GM20431 (cell line): Measurements from ENCODE around the gene UBL4A.

ENCODE experiments used
- in situ Hi-C: fragments of 300-500 bp; cut with MseI, MboI; formaldehyde crosslinking; loops from one replicate; pipeline ENCODE4 v1.15.0; 2020; ENCODE audit warnings: low sequenced_read_pairs; ENCODE audit not compliant: unreplicated experiment

UBL4A gene

GRCh38 chrX:154486396-154487207 lies at the start of gene UBL4A:
Gene UBL4A, minus strand, starts transcription at chrX:154486615. Its CDS starts 31 bp downstream, at chrX:154486584.
- in situ Hi-C loops: no loop called here

DNA sequence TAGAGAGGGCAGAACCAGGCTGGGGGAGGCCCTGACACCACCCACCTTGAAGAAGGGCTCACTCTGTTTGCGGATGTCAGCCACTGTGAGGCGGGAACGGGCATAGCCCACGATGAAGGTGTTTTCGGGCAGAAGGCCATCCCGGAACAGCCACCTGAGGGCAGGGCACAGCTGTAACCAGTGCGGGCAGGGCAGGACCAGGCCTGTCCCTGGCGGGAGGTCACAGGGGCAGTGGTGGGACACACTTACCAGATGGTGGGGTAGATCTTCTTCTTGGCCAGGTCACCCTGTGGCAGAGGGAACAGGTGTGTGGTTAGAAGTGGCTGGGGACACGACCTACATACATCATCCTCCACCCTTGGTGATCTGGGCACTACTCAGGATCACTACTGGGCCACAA lies 49.5 kb upstream of the UBL4A start:
- in situ Hi-C loops: no loop called here

- in situ Hi-C loops: no loop called here
These were observed 48.3 kb upstream of the UBL4A start for GRCh38 chrX:154534526-154535322.

GRCh38 chrX:154532690-154533089 lies 46.3 kb upstream of the UBL4A start:
- in situ Hi-C loops: no loop called here

GRCh38 chrX:154531626-154532025 lies 45.2 kb upstream of the UBL4A start:
- in situ Hi-C loops: no loop called here

GRCh38 chrX:154530286-154530685 lies 43.9 kb upstream of the UBL4A start:
- in situ Hi-C loops: no loop called here

GRCh38 chrX:154529206-154529612 lies 42.8 kb upstream of the UBL4A start:
- in situ Hi-C loops: no loop called here

DNA sequence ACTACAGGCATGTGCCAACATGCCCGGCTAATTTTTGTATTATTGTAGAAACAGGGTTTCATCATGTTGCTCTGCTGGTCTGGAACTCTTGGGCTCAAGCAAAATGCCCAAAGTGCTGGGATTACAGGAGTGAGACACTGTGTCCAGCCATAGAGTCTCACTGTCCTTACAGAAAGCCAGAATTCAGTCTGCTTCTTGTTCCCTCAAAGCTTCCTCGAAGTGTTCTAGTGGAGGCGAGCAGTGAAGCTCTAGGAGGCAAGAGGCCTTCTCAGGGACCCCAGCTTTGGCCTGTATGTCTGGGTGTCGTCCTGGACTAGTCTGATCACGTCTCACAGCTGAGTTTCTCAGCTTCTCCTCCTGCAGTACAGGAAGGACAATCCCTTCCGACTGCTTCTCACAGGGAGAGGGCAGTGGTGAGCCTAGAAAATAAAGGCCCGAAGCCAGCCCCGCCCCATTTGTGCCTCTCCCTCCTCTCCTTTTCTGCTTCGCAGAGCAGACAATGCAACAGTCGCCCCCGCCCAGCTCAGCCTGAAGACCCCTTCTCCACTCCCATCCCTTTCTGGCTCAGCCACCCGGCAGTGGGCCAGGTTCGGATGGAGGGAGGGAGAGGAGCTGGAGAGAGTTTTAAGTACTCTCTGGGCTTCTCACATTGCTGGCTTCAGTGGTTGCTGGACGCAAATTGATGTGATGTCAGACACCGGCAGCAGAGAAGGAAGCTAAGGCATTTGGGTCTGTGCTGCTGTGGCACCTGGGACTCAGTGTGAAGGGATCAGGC lies 40.7 kb upstream of the UBL4A start:
- in situ Hi-C loops: no loop called here

DNA sequence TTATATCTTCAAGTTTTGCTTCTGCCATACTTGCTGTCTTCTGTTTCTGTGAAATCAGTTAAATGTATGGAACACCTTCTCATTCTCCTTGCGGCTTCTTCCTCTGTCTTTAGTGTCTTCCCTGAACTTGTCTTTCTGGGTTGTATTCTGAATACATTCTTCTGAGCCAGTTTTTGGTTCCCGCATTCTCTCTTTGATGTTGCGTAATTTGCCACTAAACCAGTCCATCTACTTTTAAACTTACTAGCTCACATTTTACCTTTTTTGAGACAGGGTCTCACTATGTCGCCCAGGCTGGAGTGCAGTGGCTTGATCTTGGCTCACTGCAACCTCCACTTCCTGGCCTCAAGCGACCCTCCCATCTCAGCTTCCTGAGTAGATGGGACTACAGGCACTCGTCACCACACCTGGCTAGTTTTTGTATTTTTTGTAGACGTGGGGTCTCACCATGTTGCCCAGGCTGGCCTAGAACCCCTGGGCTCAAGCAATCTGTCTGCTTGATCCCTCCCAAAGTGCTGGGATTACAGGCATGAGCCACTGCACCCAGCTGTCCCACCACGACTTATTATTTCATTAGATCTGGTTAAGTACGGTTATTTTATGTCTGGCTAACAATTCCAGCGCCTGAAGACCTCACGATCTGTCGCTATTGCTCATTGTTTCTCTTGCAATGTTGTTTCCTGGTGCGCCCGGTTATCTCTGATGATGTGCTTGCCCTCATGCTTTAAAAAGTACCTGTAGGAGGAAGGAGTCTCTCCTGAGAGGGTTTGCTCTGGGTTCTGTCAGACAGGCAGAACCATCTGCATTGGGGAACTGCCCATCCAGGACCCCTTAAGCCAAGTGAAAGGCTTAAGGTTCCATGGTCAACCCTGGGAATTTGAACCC lies 39.4 kb upstream of the UBL4A start:
- in situ Hi-C loops: no loop called here

DNA sequence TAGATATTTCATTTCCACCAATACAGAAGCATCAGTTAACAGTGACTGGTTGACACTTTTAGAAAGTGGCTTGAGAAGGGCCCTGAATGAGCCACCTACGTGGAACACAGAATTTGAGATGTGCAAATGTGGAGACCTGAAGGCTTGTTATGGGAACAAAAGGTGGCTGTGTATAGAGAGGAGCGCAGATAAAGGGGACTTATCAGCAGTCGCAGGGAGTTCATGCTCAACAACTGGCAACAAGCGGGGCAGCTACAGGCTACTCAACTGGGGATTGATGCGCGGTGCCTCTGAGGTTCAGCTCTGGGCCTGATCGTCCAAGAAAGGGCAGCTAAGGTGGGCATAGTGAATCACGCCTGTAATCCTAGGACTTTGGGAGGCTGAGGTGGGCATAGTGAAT lies 33.0 kb upstream of the UBL4A start:
- in situ Hi-C loops: no loop called here

- in situ Hi-C loops: no loop called here
These were observed 30.8 kb upstream of the UBL4A start for GRCh38 chrX:154517101-154517781.

- in situ Hi-C loops: no loop called here
These were observed 30.3 kb upstream of the UBL4A start for GRCh38 chrX:154516656-154517100.

GRCh38 chrX:154515966-154516655 lies 29.7 kb upstream of the UBL4A start, which contains the start of gene FAM3A:
Gene FAM3A, minus strand, starts transcription at chrX:154516232. Its CDS starts 460 bp downstream, at chrX:154515772.
- in situ Hi-C loops: no loop called here

DNA sequence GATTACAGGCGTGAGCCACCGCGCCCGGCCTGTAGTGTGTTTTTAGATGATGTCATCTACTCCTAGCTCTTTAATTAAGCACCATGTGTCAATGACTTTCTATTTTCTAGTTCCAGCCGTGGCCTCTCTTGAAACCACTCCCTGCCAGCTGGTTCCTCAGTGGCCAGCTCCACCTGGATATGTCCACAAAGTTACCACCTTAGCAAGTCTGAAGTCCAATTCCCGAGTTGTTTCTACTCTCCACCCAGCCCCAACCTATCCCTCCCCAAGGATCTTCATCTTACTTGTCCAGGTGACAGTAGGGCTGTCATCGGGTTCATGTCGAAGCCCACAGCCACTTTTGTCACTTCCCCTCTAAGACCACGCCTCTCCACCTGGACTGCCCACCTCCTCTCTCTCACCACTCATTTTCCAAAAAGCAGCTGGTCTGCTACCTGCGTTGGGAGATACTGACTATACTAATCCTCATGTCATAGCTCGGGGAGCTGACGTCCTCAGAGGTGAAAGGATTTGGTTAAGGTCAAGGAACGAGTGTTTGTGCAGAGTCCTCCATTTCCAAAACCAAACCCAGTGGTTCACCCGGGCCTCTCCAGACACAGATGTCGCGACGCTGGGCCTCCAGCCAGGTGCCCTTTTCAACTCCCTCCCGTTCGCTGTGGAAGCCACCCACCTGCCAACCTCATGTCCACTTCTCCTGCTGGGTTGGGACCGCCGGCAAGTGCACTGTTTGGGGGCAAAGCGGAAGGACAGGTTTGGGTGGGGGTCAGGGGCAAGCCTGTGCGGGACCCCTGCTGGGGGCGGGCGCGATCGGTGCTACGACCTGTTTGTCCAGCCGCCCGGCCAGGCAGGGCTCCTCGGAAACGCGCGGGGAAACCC lies 28.9 kb upstream of the UBL4A start:
- in situ Hi-C loops: no loop called here

DNA sequence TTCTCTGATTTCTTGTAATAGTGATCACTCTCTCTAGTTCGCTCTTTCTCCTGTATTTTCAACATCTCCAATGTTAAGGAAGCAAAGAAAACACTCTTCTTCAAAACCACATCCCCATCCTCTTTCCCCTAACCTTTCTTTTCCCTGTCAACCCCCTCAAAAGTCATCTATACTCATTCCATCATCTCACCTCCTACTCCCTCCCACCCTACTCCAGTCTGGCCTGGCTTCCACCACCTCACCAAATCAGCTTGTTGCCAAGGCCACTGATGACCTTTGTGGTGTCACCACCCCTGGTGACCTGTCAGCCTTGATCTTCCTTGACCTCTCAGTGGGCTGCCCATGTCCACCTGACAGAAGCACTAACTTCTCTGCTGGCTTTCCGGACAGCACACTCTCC lies 27.3 kb upstream of the UBL4A start:
- in situ Hi-C loops: no loop called here

GRCh38 chrX:154512879-154513553 lies 26.6 kb upstream of the UBL4A start:
- in situ Hi-C loops: no loop called here

GRCh38 chrX:154511761-154512160 lies 25.3 kb upstream of the UBL4A start:
- in situ Hi-C loops: no loop called here
